NCI-H1092 (cell line): Measurements from ENCODE around the gene VIT.
"Not testable (repeated sequence)": the region's sequence is repeated elsewhere in the genome, so short reads cannot be mapped to it uniquely, and the experiment has no call there.

Experiments
- DNase-seq: peaks from one replicate; lab custom pipeline; 2025; lab: John Stamatoyannopoulos, UW

VIT gene

GRCh38 chr2:36677996-36678605 lies 18.4 kb upstream of the VIT start:
- no peak for DNase-seq

DNA sequence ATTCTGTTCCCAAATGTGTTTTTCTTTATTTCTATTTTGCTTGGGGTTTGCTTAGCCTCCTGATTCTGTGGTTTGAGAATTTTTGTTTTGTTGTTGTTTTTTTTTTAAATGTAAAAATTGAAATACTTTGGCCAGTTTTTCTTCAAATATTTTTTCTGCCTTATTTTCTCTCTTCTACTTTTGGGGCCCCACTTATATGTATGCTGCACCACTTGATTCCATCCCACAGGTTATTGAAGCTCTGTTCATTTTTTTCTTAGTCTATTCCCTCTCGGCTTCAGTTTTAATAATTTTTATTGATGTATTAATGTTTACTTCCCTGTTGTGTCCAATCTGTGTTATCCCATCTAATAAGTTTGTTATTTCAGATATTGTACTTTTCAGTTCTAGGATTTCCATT lies 17.7 kb upstream of the VIT start:
- no peak for DNase-seq

GRCh38 chr2:36680012-36680411 lies 16.5 kb upstream of the VIT start:
- no peak for DNase-seq

DNA sequence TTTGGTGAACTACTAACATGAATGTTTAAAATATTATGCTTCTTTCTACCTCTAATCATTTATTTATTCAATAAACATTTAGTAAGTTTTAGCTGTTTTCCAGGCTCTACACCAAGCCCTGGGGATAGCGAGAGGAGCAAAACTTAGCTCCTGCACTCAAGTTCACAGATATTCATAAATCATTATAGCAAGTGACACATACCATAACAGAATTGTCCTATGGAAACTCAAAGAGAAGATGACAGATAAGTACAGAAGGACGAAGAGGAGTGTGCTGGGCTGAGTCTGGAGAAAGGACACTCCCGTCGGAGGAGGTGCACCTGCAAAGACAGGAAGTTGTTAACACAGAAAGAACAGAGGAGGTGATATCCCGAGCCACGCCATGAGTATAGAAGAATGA lies 13.9 kb upstream of the VIT start:
- no peak for DNase-seq

- no peak for DNase-seq
These were observed 13.5 kb upstream of the VIT start for GRCh38 chr2:36683002-36683401.

- DNase-seq, result not testable (repeated sequence)
These were observed 8.2 kb upstream of the VIT start for GRCh38 chr2:36688291-36688690.

- not testable (repeated sequence) for DNase-seq
These were observed 7.5 kb upstream of the VIT start for GRCh38 chr2:36689013-36689412.

DNA sequence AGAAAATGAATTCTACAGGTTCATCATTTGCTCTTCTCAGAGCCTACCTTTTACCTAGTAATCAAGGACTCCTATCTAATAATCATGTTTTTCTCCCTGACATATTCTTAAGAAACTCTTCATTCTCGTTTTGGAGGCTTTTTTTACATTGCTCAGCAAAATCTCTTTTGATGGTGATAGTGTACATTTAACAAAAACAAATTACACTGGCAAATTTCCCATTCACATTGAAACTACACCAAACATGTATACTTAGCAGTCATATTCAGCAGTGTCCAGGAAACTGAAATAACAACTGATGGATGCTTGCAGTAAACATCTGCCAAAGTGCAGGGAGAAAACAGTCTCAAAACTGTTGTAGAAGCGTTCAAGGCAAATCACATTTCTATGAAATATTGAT lies 4.4 kb upstream of the VIT start:
- DNase-seq, result no peak

- no peak for DNase-seq
These were observed 2.7 kb upstream of the VIT start for GRCh38 chr2:36693825-36694224.

DNA sequence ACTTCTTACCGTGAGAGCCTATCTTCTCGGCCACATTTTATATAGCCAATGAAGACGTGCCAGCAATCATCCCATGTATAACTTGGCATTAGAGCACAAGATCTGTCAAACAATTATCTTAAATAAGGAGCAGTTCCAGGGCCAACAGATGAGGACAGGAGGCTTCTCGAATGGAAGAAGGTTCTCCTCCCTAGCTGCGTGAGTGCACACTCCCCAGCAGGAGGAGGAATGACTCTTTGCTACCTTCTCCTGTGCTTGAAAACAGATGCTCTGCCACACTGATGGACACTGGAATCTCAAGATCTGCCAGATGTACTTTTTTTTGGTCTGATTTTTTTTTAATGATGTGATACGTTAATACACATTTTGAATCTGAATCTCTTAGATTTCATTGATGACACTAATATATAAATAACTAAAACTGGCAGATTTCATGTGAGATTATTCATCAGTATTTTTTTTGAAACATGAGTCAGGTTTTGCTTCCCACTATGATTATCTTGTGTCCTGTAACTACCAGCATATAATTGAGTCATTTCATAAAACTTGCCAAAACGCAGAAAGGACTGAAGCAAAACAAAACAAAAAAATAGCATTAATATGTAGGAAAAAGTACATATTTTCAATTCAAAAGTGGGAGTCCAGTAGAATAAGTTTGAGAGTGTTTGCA lies 626 bp upstream of the VIT start:
- no peak for DNase-seq

DNA sequence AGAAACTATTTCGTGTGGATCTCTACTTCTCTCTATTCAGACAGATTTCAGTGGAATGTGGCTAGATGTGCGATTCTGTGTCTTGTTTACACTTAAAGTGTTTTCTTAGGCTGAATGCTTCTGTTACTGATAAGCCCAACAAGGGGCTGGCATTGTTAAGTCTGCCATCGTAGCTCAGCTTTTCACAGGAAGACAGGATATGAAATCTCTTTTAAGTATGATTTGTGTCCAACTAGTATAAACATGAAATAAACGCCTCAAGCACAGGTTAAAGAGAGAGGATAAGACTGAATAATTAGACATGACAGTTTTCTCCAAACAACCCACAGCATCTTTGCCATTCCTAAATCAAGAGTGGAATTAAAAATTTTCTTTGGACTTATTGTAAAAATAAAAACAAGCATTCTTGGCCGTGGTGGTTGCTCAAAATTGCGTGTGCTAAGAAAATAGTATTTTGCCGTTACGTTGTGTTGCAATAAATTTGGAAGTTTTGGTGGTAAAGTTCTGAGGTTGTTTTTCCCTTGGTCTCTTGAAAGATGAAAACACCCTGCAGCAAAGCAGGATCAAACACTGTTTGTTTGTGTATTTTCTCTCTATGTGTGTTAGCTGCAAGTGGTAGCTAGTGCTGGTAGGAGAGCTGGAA lies 1.0 kb downstream of the VIT start:
- no peak for DNase-seq

DNA sequence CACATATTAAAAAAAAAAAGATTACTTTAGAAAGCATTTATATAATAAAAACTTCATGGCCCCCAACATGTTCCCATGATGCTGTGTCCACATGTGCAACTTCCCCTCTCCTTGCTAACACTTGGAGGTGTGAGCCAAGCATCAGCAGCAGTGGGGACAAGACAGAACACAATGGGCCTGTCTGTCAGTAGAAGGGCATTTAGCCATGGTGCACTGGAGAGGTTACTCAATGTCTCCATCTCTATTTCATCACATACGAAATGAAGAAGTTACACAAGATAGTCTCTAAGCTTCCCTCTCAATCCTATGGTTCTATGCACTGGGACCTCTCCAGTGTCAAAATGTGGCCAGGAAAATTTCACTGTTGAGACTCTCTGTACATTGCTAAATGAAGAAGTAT lies 2.5 kb downstream of the VIT start:
- no peak for DNase-seq

DNA sequence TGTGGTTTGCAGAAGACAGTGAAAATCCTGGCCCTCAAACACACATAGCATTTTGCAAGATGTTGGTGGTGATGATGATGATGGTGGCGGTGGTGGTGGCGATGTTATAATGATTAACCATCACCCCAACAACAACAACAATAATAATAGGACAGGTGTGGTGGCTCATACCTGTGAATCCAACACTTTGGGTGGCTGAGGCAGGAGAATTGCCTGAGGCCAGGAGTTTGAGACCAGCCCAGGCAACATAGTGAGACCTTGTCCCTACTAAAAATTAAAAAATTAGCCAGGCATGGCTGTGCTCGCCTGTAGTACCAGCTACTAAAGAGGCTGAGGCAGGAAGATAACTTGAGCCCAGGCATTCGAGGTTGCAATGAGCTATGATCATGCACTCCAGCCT lies 3.8 kb downstream of the VIT start:
- DNase-seq, result no peak

DNA sequence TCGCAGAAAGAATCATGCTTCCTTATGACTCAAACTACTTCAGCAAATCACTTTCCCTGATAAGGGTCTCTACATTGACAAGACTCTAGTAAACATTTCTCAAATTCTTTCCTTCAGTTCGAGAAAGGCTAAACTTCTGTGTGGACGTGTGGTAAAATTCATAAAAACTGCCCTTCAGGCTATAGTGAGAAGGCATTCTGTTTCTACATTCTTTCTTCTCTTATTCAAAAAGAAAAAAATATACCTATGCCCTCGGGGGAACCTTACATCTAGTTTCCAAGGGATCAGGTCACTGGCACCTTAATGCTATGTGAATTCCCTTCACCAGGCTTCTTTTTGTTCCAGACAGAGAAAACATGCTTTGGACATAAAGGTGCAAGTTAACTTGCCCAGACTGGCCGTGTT lies 4.9 kb downstream of the VIT start:
- no peak for DNase-seq

- DNase-seq, result no peak
These were observed 5.4 kb downstream of the VIT start for GRCh38 chr2:36701918-36702317.

- no peak for DNase-seq
These were observed 6.3 kb downstream of the VIT start for GRCh38 chr2:36702781-36703180.

- DNase-seq, result no peak
These were observed 8.1 kb downstream of the VIT start for GRCh38 chr2:36704475-36705150.

GRCh38 chr2:36705326-36706020 lies 9.0 kb downstream of the VIT start:
- DNase-seq, result no peak

DNA sequence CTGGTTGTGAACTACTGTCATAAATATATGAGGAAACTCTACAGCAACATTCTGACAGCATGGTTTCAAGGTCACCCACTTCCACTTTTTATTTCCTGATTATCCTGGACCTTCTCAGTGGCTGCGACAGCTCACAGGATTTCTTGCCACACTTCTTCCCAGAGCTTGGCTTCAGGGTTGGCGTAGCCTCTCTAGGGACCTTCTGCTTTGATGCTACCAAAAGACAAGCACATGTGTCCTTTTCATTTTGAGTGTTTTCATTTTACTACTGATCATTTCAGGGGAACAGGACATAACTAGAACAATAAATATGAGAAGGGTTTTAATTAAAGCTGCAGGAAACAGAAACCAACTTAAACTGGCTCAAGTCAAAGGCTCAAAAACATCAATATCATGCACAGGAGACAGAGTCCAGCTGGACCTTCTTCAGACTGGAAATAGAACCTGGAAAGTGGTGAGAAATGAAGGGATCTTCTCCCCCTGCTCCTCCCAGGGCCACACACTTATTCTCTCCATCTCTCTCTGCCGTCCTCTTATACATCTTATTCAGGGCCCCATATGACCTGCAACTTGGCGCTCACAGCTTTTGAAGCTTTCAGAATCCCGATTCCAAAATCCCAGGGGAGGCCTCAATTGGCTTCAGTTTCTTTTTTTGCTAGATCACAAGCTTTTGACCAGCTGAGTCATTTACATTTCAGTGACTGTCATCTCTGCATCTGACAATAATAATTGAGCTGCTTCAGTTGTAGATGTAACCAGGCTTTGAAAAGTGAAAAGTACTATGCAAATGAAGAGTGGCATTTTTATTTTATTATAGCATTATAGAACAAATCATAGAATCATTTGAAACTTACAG lies 9.7 kb downstream of the VIT start:
- no peak for DNase-seq

- DNase-seq, result no peak
These were observed 10.5 kb downstream of the VIT start for GRCh38 chr2:36707050-36707449.

- no peak for DNase-seq
These were observed 11.7 kb downstream of the VIT start for GRCh38 chr2:36708041-36708741.
